Esophagus squamous epithelium (tissue), 5 donors: Measurements from ENCODE around the gene GTF3C1. TPM values are rescaled to one million over a fixed set of nuclear protein-coding genes. Genes with fewer than 3 reads are reported as not detected.

Experiments used
- DNase-seq: peaks from one replicate; lab custom pipeline; 2025; lab: John Stamatoyannopoulos, UW
- H3K27ac ChIP-seq, 4 donors: fragments of 200-600 bp; sonication (generic); one replicate each; pipeline ENCODE4 v1.5.1; 2016 to 2019; ENCODE audit warnings: mild to moderate bottlenecking in 1 of 4
- H3K27me3 ChIP-seq, 4 donors: fragments of 200-600 bp; sonication (generic); 1 replicate in 3 of 4; 2 replicates in 1 of 4; pipeline versions ENCODE4 v1.5.1 to v1.6.0; 2017 to 2021; ENCODE audit warnings: antibody characterized with exemption in 1 of 4
- H3K36me3 ChIP-seq, 3 donors: fragments of 200-600 bp; sonication (generic); one replicate each; pipeline ENCODE4 v1.5.1; 2016 to 2019
- H3K4me1 ChIP-seq, 3 donors: fragments of 200-600 bp; sonication (generic); one replicate each; pipeline ENCODE4 v1.5.1; 2017 to 2019
- H3K4me3 ChIP-seq, 4 donors: fragments of 200-600 bp; sonication (generic); 1 replicate in 3 of 4; 2 replicates in 1 of 4; pipeline ENCODE4 v1.5.1; 2016 to 2019; ENCODE audit warnings: mild to moderate bottlenecking in 2 of 4, moderate library complexity in 1 of 4
- H3K9me3 ChIP-seq, 3 donors: fragments of 200-600 bp; sonication (generic); one replicate each; pipeline ENCODE4 v1.5.1; 2016 to 2019
- CTCF ChIP-seq, 6 experiments: fragments of 450-650 bp in 4 of 6; fragments of 200-600 bp in 2 of 6; sonication (generic) in 2 of 6; IDR thresholded peaks; one replicate each; pipeline ENCODE4 v1.5.1; 2016 to 2019; ENCODE audit warnings: antibody characterized with exemption in 6 of 6, mild to moderate bottlenecking in 4 of 6, moderate library complexity in 4 of 6
- POLR2A ChIP-seq, 4 donors: fragments of 450-650 bp; IDR thresholded peaks; one replicate each; pipeline ENCODE4 v1.6.1; 2017; ENCODE audit warnings: antibody characterized with exemption in 4 of 4, mild to moderate bottlenecking in 4 of 4, moderate library complexity in 3 of 4
- WGBS, 2 donors: methylation state at CpG; one replicate each; pipeline ENCODE4 v1.1.5; 2018; 5-methylcytosine and 5-hydroxymethylcytosine counted together
- intact Hi-C: fragments of 100-400 bp; cut with DNase I; formaldehyde crosslinking; loops from one replicate; pipeline ENCODE4 v1.15.0; 2022
- total RNA-seq, 4 donors: library from RNA; depleted of rRNA; stranded (reverse); fragments of >200 nt; gene quantifications; one replicate each; pipeline ENCODE4 v1.1.0, GENCODE V29; 2016
- donor health status: DM: yes; HTN: yes; CAD: no.

Gene GTF3C1
- total RNA-seq, 4 donors from 2014 or later = 76.5 to 171 (median 84.9) TPM

- intact Hi-C loops = no loop called here
- Histone ChIP-seq H3K4me3 (no peak overlapping the region), H3K36me3 (peaks cover 49 to 100% (median 77%) of the 10 kb centered on the region in 3 donors), H3K9me3 (no peaks in the 10 kb centered on the region), H3K4me1 (no peaks in the 10 kb centered on the region), H3K27ac (no peak overlapping the region), H3K27me3 (no peaks in the 10 kb centered on the region)
- TF ChIP-seq CTCF (IDR thresholded peaks at IDR 0.05) = no peak
- no peak for TF ChIP-seq POLR2A (IDR thresholded peaks at IDR 0.05)
- WGBS, 2 donors = 89 to 94% methylated on average over 5 to 8 of the region's 11 CpGs
- DNase-seq = no peak
Observed at GRCh38 chr16:27485811-27486210, 63.9 kb downstream of the GTF3C1 start.

- TF ChIP-seq CTCF (IDR thresholded peaks at IDR 0.05) = no peak
- TF ChIP-seq POLR2A (IDR thresholded peaks at IDR 0.05) = no peak
- intact Hi-C loops = no loop called here
- Histone ChIP-seq H3K9me3 (no peaks in the 10 kb centered on the region), H3K27ac (no peak overlapping the region), H3K4me3 (no peak overlapping the region), H3K27me3 (no peaks in the 10 kb centered on the region), H3K4me1 (no peaks in the 10 kb centered on the region), H3K36me3 (peaks cover 54 to 100% (median 78%) of the 10 kb centered on the region in 3 donors)
- DNase-seq = no peak
- WGBS, 2 donors = 83 to 86% methylated on average over 6 of the region's 9 CpGs
Observed at GRCh38 chr16:27485126-27485525, 64.6 kb downstream of the GTF3C1 start.

GRCh38 chr16:27483624-27484023 is 66.1 kb downstream of the GTF3C1 start:
- TF ChIP-seq CTCF (IDR thresholded peaks at IDR 0.05) (no peak), POLR2A (IDR thresholded peaks at IDR 0.05) (no peak)
- H3K4me3 ChIP-seq = no peak overlapping the region
- intact Hi-C loops = no loop called here
- WGBS, 2 donors = 89 to 94% methylated on average over 4 to 5 of the region's 5 CpGs
- H3K4me1 ChIP-seq = no peaks in the 10 kb centered on the region
- H3K9me3 ChIP-seq = no peaks in the 10 kb centered on the region
- DNase-seq = no peak
- H3K27me3 ChIP-seq = no peaks in the 10 kb centered on the region
- H3K27ac ChIP-seq = no peak overlapping the region
- H3K36me3 ChIP-seq = peaks cover 41 to 100% (median 73%) of the 10 kb centered on the region in 3 donors

GRCh38 chr16:27483088-27483437 is 66.7 kb downstream of the GTF3C1 start:
- Histone ChIP-seq H3K27ac (no peak overlapping the region), H3K36me3 (peaks cover 42 to 100% (median 73%) of the 10 kb centered on the region in 3 donors), H3K9me3 (no peaks in the 10 kb centered on the region), H3K27me3 (no peaks in the 10 kb centered on the region), H3K4me1 (no peaks in the 10 kb centered on the region), H3K4me3 (no peak overlapping the region)
- intact Hi-C loops = no loop called here
- DNase-seq = no peak
- WGBS, 2 donors = 91 to 94% methylated on average over 5 of the region's 5 CpGs
- TF ChIP-seq CTCF (IDR thresholded peaks at IDR 0.05) (no peak), POLR2A (IDR thresholded peaks at IDR 0.05) (no peak)

- H3K4me3 ChIP-seq = no peak overlapping the region
- no peaks in the 10 kb centered on the region for H3K27me3 ChIP-seq
- intact Hi-C loops = no loop called here
- H3K9me3 ChIP-seq = no peaks in the 10 kb centered on the region
- 80 to 97% methylated on average over 4 to 5 of the region's 10 CpGs for WGBS, 2 donors
- TF ChIP-seq CTCF (IDR thresholded peaks at IDR 0.05) (no peak), POLR2A (IDR thresholded peaks at IDR 0.05) (no peak)
- H3K36me3 ChIP-seq = peaks cover 47 to 100% (median 75%) of the 10 kb centered on the region in 3 donors
- H3K27ac ChIP-seq = no peak overlapping the region
- H3K4me1 ChIP-seq = no peaks in the 10 kb centered on the region
- no peak for DNase-seq
Observed at GRCh38 chr16:27482397-27483087, 67.2 kb downstream of the GTF3C1 start.
